ENCODE data around the gene CDK15.
A peak's percentile ranks its signal among the peaks of the same experiment; 100 is the strongest.
"Not testable (repeated sequence)": the region's sequence is repeated elsewhere in the genome, so short reads cannot be mapped to it uniquely, and the experiment has no call there.

Gene CDK15

DNA sequence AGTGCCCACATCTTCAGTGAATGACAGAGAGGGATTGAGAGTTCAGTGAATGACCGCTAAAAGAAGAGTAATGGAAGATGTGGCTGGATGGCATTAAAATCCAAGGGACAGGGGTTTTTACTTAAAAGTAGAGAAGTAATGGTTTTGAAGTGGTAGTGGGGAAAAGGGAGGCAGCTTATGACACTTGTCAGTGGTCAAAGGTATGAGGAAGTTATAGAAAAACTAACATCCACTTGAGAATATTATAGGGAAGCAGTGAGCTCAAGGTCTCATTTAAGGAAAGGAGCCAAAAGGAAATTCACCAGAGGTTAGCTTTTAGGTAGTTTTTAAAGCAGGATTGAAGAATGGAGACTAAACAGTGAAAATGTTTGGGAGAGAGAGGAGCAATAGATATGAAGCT is 24.3 kb downstream of the CDK15 start:
- DNase-seq (ENCODE audit: low spot score), result no peak

DNA sequence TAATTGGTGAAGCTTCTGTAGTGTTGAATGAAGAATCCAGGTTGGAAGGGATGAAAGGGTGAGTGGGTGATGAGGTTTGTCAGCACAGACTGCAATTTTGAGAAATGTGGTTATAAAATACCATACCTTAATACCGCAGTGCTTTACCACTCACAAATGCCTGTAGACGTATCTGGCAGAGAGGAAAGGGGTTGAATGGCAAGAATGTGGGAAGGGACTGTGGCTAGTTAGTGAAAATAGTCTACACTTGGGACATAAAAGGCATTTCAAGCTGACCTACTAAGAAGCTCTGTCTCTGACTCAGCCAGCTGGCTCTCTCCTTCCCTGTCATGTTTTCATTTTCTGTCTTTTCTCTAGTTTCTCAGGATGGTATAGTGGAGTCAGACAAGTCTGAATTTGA is 25.1 kb downstream of the CDK15 start:
- DNase-seq (ENCODE audit: low spot score), result peak; percentile 28

GRCh38 chr2:201833781-201834180 is 27.4 kb downstream of the CDK15 start:
- DNase-seq (ENCODE audit: low spot score), result no peak

DNA sequence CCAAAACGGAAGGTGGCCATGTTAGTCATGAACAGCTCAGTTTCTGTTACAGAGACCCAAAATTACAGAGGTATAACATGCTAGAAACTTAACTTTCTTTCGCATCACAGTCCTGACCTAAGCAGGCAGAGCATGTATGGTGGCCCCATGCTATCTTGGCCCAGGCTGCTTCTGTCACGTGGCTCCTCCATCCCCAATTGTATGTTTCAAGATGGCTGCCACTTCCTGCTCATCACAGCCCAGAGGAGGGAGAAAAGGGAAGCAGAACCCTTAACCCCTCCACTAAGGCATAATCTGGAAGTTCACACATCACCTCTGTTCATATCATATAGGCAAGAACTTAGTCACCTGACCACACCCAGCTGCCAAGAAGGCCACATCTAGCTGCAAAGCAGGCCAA is 28.7 kb downstream of the CDK15 start:
- DNase-seq (ENCODE audit: low spot score), result no peak

GRCh38 chr2:201837391-201837790 is 31.1 kb downstream of the CDK15 start:
- no peak for DNase-seq (ENCODE audit: low spot score)

DNA sequence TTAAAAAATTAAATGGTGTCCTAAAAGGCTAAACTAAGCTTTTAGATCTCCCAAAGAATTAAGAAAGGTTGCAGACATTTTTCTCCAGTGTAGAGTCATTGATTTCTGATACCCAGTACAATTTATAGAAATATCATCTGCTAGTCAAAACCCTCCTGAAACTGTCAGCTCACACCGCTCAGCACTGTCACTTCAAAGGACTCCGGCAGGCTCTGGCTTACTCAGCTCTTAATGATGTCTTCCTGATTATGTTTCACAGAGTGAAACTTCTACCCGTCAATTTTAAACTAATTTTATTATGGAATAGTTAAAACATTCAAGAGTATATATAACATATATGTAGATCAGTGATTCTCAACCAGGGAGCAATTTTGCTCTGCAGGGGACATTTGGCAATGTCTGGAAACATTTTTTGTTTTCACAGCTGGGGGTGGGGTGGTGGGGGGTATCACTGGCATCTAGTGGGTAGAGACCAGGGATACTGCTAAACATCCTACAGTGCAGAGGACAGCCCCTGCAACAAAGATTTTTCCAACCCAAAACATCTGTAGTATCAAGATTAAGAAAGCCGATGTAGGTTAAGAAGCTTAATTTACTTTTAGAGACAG is 31.6 kb downstream of the CDK15 start:
- no peak for DNase-seq (ENCODE audit: low spot score)

DNA sequence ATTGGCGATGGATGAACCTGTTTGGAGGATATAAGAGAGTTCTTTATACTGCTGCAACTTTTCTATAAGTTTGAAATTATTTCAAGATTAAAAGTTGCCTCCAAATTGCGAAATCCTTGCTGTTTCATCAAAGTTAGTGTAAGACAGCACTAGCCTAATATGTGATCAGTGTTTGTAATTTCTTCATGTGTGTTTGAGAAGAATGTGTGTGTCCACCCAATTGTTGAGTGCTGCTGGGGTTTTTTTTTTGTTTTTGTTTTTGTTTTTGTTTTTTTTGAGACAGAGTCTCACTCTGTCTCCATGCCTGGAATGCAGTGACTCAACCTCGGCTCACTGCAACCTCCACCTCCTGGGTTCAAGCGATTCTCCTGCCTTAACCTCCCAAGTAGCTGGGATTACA is 33.4 kb downstream of the CDK15 start:
- no peak for DNase-seq (ENCODE audit: low spot score)

DNA sequence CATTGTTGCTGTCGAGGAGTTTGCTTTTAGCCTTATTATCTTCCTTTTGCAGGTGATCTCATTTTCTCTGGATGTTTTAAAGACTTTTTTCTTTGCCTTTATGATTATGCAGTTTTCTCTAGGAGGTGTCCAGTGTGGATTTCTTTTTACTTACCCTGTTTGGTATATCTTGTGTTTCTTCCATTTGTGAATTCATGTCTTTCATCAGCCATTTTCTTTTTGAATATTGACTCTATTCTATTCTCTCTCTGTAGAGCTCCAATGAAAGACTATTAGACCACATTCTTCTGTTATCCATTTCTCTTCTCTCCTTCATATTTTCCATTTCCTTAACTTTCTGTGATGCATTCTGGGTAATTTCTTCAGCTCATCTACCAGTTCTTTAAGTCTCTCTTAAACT is 34.4 kb downstream of the CDK15 start:
- no peak for DNase-seq (ENCODE audit: low spot score)

DNA sequence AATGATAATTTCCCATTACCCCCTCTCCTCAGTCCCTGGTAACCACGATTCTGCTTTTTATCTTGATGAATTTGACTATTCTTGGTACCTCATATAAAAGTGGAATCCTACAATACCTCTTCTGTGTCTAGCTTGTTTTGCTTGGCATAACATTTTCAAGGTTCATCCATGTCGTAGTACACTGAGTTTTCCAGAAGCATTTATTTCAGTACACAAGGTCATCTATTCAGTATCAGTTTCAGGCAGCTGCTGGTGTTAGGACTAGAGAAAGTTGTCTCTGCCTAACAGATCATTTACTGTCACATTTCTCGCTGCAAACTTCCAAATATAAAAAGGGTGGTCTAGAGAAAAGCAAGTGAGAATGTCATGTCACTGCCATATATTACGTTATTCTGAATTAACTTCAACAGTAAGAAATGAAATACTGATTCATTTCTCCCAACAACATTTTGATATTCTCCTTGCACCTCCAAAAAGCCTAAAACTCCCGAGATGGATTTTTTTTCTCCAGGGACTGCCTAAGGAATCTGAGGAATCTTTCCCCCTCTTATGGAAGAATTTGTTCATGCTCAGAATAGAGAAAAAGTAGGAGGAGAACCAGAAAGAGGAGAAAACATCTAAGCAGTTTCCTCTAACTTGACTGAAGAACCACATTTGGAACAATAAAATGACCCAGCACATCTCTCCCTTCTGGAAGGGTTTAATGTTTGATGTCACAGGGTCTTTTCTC is 36.0 kb downstream of the CDK15 start:
- no peak for DNase-seq (ENCODE audit: low spot score)

DNA sequence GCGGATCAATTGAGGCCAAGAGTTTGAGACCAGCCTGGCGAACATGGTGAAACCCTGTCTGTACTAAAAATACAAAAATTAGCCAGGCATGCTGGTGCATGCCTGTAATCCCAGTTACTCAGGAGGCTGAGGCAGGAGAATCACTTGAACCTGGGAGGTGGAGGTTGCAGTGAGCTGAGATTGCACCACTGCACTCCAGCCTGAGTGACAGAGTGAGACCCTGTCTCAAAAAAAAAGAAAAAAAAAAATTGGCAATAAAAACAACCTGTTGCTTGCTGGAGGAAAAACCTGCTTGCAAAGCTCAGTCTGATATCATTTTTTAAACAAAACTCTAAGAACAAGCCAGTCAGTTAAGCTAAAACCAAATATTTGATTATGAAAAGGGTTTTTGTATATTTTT is 38.6 kb downstream of the CDK15 start:
- not testable (repeated sequence) for DNase-seq (ENCODE audit: low spot score)

DNA sequence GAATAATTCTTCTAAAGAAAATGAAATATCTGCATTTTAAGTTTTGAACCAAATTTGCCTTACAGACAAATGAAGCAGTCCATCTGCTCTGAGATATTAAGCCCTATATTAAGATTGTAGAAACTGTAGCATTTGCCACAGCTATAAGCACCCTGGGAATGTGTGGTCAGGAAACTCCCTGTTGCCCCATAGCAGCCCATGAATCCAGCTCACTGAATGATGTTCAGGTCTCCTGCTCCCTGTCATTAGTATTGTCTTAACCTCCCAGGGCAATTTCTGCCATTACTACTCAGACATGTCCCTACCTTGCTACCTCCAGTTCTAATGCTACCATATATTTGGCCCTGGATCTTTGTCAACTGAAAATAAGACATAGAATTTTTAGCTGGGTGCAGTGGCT is 41.1 kb downstream of the CDK15 start:
- no peak for DNase-seq (ENCODE audit: low spot score)

DNA sequence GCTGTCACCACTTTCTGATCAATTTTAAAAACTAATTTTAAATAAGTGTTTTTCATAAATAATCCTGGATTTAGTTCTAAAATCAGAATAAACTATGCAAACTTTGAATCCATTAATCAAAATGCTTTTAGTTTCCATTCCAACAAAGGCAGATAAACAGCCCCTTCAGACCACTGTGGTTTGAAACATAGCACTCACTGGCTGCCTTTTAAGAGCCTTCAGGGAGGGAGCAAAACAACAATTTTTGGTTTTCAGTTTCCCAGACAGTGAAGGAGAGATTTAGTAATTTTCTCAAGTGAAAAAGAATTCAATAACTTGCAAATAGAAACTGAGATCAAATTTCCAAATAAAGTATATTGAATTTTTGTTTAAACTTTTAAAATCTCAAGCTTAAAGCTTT is 46.1 kb downstream of the CDK15 start:
- no peak for DNase-seq (ENCODE audit: low spot score)

- DNase-seq (ENCODE audit: low spot score), result no peak
These were observed 46.6 kb downstream of the CDK15 start for GRCh38 chr2:201852878-201853415.

DNA sequence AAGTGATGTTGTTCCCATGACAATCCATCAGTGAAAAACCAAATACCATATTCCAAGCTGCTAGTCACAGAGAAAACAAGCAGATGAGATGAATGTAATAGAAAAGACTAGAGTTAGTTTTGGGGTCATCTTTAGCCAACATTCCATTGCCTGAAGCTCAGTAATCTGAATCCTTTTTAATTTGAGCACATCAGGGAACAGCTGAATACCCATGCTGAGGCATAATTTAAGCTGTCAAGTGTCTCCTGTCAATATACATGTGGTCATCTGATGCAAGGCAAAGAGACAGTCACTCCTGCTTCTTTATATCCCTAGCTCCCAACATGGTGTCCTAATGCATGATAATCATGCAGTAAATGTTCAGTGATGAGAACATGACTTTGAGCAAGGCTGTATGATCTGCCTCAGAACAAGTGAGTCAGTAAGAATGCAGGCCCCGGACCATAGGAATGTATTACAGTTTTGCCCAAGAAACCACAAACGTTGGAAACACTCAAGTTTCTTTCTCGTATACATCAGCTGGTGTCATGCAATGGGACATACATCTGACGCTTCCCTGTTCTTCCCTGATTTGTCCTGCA is 48.0 kb downstream of the CDK15 start:
- peak; percentile 72 for DNase-seq (ENCODE audit: low spot score)

DNA sequence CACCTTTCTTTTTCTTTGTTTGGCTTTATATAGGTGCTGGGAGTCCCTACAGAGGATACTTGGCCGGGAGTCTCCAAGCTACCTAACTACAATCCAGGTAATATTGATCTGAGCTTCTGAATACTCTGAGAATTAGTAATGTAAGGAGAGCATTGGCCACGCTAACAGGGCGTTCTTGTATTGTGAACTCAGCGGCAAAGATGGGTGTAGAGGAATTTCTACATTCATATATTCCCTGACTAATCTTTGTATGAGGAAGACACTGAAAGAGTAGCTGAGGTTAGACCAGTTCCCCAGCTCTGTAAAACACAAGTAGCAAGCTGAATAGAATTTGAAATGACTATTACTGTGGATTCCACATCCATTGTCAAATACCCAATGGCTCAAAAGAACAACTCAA is 48.5 kb downstream of the CDK15 start:
- no peak for DNase-seq (ENCODE audit: low spot score)

- no peak for DNase-seq (ENCODE audit: low spot score)
These were observed 49.0 kb downstream of the CDK15 start for GRCh38 chr2:201855356-201855755.

DNA sequence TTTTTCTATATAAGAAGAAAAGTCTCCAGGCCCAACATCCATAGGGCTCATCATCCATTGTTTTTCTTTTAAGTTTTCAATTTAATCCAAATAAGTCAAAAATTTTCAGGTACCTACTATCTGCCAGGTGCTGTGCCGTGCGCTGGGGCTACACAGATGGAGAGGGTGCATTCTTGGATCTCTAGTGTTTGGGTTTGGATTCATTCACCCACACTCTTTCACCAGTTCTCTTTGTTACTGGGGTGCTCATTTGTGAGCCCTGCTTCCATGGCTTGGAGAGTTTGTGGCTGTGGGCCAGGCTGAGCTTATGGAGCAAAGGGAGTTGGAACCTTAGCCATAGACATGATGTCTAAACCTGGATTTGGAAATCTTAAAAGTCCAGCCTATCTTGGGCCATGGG is 51.0 kb downstream of the CDK15 start:
- DNase-seq (ENCODE audit: low spot score), result no peak

GRCh38 chr2:201858281-201859184 is 52.2 kb downstream of the CDK15 start:
- DNase-seq (ENCODE audit: low spot score), result no peak

DNA sequence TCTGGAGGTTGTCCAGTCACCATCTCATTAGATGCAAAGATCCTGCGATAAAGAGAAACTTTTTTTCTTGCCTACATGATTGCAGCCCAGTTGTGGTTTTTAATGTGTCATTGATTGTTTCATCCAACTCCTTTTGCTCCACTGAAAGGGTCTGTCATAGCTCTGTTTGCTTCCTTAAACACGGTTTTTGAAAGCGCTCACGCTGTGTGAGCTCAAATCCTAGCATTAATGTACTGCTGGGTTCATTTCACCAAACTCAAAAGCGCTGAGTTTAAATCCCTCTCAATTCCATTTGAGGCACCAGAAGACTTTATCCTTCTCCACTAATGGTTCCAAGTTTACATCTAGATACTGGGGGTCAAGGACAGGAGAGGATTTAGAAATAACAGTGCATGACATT is 53.6 kb downstream of the CDK15 start:
- DNase-seq (ENCODE audit: low spot score), result no peak

- DNase-seq (ENCODE audit: low spot score), result peak; percentile 69
These were observed 54.3 kb downstream of the CDK15 start for GRCh38 chr2:201860636-201861066.

- no peak for DNase-seq (ENCODE audit: low spot score)
These were observed 56.5 kb downstream of the CDK15 start for GRCh38 chr2:201862843-201863242.
